Femur (tissue), 1 donor: ENCODE data around the gene NAA25.
"Not testable (repeated sequence)": the region's sequence is repeated elsewhere in the genome, so short reads cannot be mapped to it uniquely, and the experiment has no call there.

Experiments
- DNase-seq: peaks from one replicate; pipeline ENCODE4 v3.0.0-alpha.2; 2017

Gene NAA25

DNA sequence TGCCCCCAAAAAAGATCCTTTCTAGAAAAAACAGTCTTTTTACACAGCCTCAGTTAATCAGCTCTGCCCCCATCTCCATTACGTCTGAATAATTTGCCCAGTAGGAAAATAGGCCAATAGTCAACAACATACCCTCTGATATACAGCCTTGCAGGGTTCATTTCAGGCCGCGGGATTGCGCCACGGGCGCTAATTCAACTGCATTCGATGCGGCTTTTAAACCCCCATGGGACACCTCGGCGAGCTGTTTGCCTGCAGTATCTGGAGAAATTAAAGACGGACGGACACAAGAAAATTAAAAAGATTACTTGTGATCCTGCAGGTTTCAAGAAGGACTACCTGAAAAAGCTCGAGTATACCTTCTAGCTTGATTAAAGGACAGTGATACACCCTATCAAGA is 59.2 kb downstream of the NAA25 start:
- no peak for DNase-seq

DNA sequence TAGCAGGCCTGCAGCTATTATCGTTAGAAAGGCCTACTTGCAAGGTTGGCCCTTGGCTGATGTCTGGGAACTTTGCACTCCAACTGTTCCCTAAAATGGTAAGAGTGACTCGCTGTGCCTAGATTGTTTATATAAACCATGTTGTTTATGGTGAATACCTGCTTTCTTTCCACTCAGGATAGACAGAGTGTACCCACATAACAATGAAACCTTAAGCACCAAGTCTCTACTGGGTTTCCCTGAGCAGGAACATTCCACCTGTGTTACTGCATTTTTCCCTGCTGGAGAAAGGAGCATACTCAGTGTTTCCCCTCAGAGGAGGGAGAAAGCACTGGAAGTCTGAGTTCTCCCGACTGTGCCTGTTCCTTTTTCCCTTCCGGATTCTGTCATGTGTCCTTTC is 62.6 kb downstream of the NAA25 start:
- DNase-seq = no peak

DNA sequence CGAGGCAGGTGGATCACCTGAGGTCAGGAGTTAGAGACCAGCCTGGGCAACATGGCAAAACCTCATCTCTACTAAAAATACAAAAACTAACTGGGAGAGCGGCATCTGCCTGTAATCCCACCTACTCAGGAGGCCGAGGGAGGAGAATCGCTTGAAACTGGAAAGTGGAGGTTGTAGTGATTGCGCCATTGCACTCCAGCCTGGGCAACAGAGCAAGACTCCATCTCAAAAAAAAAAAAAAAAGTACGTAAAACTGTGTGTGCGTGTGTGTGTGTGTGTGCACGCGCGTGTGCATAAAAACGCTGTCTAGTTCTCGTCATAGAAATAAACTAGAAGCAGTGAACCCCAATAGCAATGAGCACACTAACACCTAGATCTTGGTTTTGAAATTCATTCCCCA is 72.0 kb downstream of the NAA25 start:
- not testable (repeated sequence) for DNase-seq

DNA sequence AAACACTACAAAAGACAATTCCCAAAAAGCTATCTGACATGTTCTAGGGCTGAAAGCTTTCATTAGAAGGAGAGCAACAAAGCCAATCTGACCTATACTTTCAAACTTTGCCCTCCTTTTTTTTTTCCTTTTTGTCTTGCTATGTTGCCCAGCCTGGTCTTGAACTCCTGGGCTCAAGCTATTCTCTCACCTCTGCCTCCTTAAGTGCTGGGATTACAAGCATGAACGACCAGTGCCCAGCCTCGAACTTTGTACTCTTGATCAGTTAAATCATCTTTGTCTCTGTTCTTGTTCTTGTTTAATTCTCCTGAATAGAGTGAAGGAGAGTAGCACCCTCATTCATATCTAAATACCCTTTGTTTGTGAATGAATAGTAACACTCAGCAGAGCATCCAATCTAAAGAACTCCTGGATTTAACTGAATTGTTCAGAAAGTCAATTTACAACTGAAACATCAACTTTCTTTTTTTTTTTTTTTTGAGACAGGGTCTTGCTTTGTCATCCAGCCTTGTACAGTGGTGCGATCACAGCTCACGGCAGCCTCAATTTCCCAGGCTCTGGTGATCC is 73.3 kb downstream of the NAA25 start:
- no peak for DNase-seq

DNA sequence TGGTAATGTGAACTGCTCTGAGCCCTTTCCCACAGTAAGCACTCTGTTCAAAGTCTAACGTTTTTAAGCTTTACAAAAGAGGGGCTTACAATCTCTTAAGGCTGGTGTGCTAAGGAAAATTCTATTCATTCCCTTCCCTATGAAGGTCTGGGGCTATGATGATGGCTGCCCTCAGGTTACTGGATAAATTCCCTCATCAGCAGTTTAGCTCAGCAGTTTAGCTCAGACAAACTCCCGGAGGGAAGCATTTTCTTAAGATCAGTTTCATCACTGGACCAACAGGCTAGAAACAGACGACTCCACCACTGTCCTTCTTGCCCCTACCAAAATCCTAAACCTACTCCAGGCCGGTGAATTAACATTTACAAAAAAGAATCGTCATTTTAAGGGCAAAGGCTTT is 76.3 kb downstream of the NAA25 start:
- no peak for DNase-seq

DNA sequence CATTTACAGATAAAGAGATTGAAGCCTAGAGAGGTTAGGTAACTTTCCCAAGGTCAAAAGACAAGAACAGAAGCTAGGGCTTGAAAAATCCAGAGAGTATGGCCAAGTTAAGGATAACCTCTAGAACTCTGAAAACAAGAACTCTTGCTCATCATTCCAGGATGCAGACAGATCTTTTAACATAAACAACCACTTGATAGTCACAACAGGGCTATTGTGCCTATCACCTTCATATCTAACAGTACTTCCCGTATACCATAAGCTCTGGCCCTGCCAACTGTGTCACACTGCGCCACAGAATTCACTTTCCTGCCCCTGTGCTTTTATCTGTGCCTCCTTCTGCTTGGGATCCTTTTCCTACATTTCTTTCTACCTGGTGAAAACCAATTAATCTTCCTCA is 77.1 kb downstream of the NAA25 start:
- no peak for DNase-seq

DNA sequence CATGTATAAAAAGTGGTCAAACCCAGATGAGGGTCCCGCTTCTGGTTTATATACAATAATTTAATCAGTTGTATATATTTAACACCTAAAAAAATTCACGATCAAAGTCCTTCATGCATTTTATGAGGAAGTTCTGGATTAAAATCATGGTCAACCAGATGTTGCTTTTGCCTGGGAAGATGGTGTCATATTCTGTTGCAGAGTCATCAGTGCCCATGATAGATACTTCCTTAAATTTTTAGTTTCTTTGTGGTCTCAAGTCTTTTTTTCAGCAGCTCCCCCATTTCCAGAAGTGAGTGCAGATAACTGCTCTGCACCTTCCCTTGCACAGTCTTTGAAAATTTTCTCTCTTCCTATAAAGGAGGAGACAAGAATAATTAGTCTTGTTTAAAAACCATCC is 79.3 kb downstream of the NAA25 start:
- no peak for DNase-seq

DNA sequence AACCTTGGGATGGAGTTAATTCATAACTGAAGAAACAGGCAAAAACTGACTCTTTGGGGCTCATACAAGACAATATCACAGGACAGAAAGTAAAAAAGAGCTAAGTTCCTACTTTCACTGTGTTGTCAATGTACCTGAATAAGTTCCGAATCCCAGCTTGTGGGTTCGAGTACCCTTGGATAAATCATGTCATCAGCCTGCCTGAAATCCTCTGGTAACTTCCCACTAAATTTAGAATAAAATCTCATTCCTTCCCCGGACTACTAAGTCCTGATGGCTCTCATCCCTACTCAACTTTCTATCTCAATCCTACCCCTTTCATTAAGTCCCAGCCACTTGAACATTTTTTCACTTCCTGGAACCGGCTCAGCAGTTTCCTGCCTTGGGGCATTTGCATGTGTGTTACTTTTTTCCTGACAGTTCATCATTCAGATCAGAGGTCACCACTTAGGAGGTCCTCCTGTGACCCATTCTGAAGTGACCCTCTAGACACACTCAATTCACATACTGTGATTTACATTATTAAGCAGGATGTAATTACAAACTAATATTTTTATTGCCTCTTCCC is 82.7 kb downstream of the NAA25 start:
- no peak for DNase-seq

DNA sequence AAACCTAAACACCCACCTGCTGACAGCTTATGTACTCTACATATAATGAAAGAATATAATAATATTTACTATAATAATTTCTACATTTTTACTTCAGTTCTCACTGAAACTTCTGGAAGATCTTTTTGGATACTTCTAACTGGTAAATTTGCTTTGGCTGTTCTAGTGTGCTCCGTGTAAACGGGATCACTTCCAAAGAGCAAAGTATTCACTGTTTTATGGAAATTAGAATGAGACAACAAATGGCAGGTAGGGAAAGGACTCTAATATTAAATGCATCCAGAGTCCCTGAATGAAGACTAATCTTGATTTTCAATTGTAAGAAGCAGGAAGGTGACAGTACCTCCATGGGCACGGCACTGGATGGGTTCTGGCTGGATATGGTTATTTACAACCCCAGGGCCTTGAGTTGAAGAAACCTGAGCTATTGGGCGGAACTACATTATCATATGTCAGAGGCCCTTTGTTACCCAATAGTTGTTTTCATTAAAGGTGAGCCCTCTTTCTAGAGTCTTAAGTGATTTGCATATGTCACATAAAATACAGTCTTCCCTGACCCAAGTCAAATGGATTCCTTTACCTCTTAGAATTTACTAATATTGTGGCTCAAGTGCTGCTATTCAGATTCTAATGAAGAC is 84.7 kb downstream of the NAA25 start:
- DNase-seq = no peak

DNA sequence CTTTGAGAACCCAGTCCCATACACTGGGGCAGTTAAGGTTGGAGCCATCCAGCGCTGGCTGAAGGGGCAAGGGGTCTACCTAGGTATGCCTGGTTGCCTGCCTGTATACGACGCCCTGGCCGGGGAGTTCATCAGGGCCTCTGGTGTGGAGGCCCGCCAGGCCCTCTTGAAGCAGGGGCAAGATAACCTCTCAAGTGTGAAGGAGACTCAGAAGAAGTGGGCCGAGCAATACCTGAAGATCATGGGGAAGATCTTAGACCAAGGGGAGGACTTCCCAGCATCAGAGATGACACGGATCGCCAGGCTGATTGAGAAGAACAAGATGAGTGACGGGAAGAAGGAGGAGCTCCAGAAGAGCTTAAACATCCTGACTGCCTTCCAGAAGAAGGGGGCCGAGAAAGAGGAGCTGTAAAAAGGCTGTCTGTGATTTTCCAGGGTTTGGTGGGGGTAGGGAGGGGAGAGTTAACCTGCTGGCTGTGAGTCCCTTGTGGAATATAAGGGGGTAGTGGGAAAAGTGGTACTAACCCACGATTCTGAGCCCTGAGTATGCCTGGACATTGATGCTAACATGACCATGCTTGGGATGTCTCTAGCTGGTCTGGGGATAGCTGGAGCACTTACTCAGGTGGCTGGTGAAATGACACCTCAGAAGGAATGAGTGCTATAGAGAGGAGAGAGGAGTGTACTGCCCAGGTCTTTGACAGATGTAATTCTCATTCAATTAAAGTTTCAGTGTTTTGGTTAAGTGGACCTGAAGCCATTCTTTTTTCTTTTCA is 86.2 kb downstream of the NAA25 start:
- DNase-seq = no peak

DNA sequence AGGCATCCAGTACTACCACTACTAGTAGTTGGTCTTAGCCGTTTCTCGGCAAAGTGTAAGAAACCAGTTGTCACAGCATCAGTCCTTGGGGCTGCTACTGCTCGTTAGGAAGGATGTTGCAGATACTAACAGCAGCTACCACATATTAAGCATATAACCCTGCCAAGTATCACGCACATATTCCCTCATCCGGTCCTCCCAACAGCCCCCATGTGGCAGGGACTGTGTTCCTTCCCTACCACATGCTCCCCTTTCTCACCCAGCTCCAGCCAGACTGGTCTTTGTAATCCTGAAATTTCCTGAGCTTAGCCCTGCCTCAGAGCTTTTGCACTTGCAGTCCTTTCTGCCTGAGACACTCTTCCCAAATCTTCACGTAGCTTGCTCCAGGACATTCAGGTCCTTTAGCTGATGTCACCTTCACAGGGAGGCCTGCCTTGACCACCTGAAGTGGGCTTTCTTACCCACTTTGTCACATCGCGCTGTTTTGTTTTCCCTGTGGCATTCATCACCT is 87.6 kb downstream of the NAA25 start:
- no peak for DNase-seq

DNA sequence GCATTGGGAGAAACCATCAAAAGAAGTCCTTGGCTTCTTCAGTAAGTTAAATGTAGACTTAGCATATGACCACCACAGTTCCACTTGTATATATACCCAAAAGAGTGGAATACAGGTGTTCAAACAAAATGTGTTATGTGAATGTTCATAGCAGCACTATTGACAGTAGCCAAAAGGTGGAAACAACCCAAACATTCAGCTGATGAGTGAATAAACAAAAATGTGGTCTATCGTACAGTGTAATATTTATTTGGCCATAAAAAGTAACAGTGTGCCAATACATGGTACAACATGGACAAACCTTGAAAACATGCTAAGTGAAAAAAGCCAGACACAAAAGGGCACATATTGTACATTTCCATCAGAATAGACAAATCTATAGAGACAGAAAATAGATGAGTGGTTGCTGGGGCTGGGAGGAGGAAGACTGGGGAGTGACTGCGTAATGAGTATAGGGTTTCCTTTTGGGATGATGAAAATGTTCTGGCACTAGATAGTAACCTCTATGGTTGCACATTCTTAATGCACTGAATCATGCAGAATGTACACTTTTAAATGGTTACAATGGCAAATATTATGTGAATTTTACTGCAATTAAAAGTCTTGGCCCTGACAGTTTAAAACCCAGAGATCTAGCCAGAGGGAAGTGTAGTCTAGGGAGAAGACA is 89.9 kb downstream of the NAA25 start:
- DNase-seq = no peak

DNA sequence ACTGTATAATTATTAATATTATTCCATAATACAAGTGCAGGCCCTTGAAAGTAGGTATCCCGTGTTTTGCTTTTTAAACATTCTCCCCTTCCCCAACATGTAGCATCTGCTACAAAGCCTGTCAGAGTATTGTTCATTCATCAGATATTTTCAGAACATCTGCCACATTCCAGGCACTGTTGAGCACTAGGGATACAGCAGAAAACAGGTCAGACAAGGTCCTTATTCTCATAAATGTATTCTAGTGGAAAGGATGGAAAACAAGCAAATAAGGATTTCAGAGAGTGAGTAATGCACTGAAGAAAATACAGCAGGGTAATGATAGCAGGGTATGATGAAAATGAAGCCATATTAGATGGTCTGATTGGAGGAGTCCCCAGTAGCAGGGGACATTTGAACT is 91.5 kb downstream of the NAA25 start:
- no peak for DNase-seq

DNA sequence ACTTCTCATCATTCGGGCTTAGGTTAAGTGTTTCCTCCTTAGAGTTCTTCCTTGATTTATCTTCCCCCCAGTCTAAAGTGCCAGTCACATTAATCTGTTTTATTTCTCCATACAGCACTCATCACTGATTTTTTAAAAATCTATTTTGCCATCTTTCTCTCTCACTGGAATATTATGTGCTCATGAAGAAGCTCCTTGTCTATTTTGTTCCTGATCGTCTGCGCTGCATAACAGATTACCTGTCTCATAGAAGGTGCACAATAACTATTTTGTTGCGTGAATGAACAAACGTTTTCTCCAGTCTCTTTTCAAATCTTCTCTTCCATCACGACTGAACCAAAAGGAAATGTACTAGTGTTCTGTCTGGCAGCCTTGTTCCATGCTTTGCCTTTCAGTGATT is 92.6 kb downstream of the NAA25 start:
- no peak for DNase-seq

DNA sequence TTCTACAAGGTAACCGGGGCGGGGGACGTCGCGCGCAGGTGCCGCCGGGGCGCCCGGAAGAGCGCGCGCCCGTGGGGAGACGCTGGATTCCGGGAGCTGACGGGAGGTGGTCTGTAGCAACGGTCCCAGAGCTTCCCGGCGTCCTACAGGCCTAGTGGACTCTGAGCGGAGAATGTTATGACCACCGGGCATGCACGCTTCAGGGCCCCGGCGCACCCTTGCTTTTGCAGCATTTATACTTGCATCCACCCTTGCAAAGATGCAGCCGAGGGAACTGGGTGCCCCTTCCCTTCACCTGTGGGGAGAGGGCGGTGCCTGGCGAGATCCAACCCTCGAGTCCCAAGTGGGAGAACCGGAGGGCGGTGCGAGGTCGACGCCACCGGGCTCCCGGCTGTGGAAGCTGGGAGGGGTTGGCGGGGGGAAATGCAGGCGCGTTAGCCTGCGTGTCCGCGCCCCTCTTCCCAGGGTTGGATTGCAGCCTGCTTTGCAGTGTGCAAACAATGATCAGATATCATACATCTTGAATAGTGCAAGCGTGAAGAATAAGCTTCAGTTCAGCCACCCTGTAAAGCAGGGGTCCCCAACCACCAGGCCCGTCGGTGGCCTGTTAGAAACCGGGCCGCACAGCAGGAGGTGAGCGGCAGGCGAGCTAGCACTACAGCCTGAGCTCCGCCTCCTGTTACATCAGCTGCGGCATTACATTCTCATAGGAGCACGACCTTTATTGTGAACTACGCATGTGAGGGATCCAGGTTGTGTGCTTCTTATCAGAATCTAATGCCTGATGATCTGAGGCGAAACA is 94.8 kb downstream of the NAA25 start:
- DNase-seq = peak; percentile 59

DNA sequence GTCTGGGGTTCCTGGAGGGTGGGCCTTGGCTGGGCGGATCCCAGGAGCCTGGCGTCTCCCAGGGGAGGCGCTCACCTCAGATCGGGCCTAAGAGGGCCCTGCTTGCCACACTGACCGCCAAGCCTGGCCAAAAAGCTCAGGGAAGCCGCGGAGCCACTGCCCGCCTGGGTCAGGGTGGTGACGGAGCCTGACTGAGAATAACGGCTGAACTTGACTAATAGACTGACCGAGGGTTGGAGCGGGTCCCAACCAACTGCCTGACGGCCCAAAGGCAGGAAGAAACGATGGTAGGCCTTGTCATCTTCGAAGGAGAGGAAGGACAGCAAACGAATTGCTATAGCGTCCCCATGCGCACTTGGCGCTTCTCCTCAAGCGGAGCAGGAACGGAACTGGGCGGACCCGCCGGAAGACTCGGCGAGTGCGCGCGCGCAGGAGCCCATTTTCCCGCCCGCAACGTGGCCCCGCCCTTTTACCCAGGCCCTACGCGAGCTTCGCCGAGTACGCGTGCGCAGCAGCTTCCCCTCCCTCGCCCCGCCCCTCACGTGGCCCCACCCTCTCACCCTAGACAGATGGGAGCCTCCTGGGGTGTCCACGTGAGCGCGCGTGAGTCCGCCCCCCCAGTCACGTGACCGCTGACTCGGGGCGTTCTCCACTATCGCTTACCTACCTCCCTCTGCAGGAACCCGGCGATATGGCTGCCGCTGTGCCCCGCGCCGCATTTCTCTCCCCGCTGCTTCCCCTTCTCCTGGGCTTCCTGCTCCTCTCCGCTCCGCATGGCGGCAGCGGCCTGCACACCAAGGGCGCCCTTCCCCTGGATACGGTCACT is 95.6 kb downstream of the NAA25 start, which contains the start of the genes ERP29 and TMEM116:
TSS of gene ERP29 (plus strand) at position 652 of the 826 bp plus-strand sequence. CDS start at position 692, 40 bp downstream.
TSS of gene TMEM116 (minus strand) at position 391 of the 826 bp plus-strand sequence. CDS start 7,895 bp downstream, outside the sequence.
- DNase-seq = peak; percentile 100

DNA sequence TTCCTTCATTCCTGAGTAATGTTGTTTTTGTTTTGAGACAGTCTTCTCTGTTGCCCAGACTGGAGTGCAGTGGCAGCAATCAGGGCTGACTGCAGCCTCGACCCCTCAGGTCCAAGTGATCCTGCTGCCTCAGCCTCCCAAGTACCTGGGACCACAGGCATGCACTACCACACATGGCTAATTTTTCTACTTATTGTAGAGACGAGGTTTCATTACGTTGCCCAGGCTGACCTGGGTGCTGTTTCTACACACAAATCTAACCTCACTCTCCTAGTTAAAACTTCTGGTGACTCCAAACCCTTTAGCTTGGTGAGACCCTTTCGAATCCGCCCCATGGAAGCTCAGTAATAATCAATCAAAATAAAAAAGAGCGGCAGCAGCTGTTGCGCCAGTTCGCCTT is 96.9 kb downstream of the NAA25 start:
- DNase-seq = no peak

DNA sequence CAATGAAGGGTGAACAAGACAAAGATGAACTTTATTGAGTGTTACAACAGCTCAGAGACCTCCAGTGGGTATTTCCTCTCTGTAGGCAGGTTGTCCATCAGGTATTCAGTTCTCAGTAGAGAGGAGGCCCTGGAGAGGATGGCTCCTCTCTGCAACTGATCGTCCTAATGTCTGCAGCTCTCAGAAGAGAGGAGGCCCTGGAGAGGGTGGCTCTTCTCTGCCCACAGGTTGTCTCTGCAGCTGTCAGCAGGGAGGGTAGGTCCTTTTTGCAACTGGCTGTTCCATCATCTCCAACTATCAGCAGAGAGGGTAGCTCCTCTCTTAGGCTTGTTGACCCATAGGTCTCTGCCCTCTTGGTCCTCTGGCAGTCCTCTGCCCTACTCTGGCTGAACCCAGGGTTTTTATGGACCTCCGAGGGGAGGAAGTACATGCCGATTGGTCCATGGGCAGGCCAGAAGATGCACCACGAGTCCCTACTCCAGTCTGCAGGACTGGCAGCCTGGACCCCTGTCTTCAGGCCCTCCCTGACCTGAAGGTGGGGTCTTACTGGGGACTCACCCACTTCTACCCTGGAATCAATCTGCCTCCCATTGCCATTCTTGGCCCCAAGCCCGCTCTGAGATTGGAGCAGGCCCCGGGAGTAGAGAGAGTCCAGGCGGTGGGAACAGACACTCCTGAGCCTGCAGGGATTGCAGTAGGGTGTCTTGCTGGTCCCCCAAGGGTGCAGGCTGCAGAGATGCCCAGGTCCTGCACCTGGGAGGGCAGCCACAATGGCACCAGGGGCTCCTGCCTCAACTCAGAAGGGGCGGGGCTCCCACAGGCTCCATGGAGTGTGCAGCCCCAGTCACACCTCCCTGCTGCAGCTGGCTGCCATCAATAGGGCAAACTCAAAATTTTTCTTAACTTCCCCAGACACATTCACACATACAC is 97.9 kb downstream of the NAA25 start:
- no peak for DNase-seq

DNA sequence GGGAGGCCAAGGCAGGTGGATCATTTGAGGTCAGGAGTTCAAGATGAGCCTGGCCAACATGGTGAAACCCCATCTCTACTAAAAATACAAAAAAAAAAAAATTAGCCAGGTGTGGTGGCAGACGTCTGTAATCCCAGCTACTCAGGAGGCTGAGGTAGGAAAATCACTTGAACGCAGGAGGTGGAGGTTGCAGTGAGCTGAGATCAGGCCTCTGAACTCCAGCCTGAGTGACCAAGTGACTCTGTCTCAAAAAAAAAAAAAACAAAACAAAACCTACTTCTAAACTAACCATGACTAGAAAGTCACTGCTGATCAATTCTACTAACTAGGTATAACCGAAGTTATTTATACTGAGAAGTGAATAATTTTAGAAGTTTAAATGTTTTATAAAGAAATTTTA is 99.0 kb downstream of the NAA25 start:
- not testable (repeated sequence) for DNase-seq

DNA sequence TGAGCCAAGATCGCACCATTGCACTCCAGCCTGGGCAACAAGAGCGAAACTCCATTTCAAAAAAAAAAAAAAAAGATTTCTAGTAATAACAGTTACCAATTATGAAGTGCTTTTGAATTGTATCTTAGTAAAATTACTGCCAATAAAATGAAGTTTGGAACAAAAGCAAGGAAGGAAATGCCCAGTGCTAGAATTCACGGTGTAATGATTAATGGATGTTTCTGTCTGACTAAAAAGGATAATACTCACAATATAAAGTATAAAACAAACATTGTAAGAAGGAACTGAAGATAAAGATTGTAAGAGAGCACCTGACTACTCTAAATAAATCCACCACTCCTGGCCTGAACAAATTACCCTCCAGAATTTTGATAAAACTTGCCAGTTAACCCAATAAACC is 99.7 kb downstream of the NAA25 start:
- DNase-seq = no peak
